RKO (cell line): ENCODE data around the gene MOAP1.
A peak's percentile ranks its signal among the peaks of the same experiment; 100 is the strongest.
"Not testable (repeated sequence)": the region's sequence is repeated elsewhere in the genome, so short reads cannot be mapped to it uniquely, and the experiment has no call there.

ENCODE experiments used
- DNase-seq: peaks from one replicate; pipeline ENCODE4 v3.0.0-alpha.2; 2016; ENCODE audit warnings: low spot score

MOAP1 gene

GRCh38 chr14:93146119-93146518 is 38.6 kb downstream of the MOAP1 start:
- DNase-seq = no peak

GRCh38 chr14:93142854-93143652 is 41.6 kb downstream of the MOAP1 start:
- DNase-seq = no peak

GRCh38 chr14:93137864-93138263 is 46.8 kb downstream of the MOAP1 start:
- DNase-seq = peak; percentile 34

GRCh38 chr14:93136508-93136907 is 48.2 kb downstream of the MOAP1 start:
- DNase-seq = not testable (repeated sequence)

GRCh38 chr14:93136009-93136408 is 48.7 kb downstream of the MOAP1 start:
- DNase-seq = no peak

- no peak for DNase-seq
These were observed 49.3 kb downstream of the MOAP1 start for GRCh38 chr14:93135399-93135798.

- DNase-seq = no peak
These were observed 51.2 kb downstream of the MOAP1 start for GRCh38 chr14:93133464-93133863.

- DNase-seq = peak; percentile 47
These were observed 52.1 kb downstream of the MOAP1 start for GRCh38 chr14:93132472-93133065.
